ENCODE results near the gene NAV1.
"Not testable (repeated sequence)": the region's sequence is repeated elsewhere in the genome, so short reads cannot be mapped to it uniquely, and the experiment has no call there.

Gene NAV1

GRCh38 chr1:201503397-201504176 is 35.3 kb upstream of the NAV1 start:
- no peak for DNase-seq

GRCh38 chr1:201504179-201504631 is 34.7 kb upstream of the NAV1 start:
- DNase-seq = no peak

- no peak for DNase-seq
Measured at GRCh38 chr1:201504799-201505502, 34.0 kb upstream of the NAV1 start.

- no peak for DNase-seq
Measured at GRCh38 chr1:201505503-201505890, 33.4 kb upstream of the NAV1 start.

GRCh38 chr1:201506092-201506491 is 32.8 kb upstream of the NAV1 start:
- DNase-seq = no peak

- peak; percentile 26 for DNase-seq
Measured at GRCh38 chr1:201506557-201507359, 32.2 kb upstream of the NAV1 start, which contains the start of gene CSRP1. TSS of gene CSRP1 (minus strand) at chr1:201507123. CDS start at chr1:201496303, 10,820 bp downstream.

GRCh38 chr1:201507360-201507675 is 31.6 kb upstream of the NAV1 start:
- no peak for DNase-seq

- no peak for DNase-seq
Measured at GRCh38 chr1:201508809-201509208, 30.1 kb upstream of the NAV1 start.

GRCh38 chr1:201509601-201510374 is 29.1 kb upstream of the NAV1 start:
- DNase-seq = no peak

- DNase-seq = no peak
Measured at GRCh38 chr1:201510734-201511133, 28.2 kb upstream of the NAV1 start.

- DNase-seq = no peak
Measured at GRCh38 chr1:201511396-201511940, 27.5 kb upstream of the NAV1 start.

- DNase-seq = no peak
Measured at GRCh38 chr1:201511941-201512539, 26.9 kb upstream of the NAV1 start.

- no peak for DNase-seq
Measured at GRCh38 chr1:201513498-201514243, 25.3 kb upstream of the NAV1 start.

GRCh38 chr1:201514466-201514865 is 24.5 kb upstream of the NAV1 start:
- DNase-seq = no peak

GRCh38 chr1:201515062-201515750 is 23.7 kb upstream of the NAV1 start:
- no peak for DNase-seq

- DNase-seq = no peak
Measured at GRCh38 chr1:201515895-201516294, 23.0 kb upstream of the NAV1 start.

GRCh38 chr1:201516511-201517127 is 22.3 kb upstream of the NAV1 start:
- DNase-seq = no peak

GRCh38 chr1:201517631-201518030 is 21.3 kb upstream of the NAV1 start:
- no peak for DNase-seq

GRCh38 chr1:201518071-201518470 is 20.9 kb upstream of the NAV1 start:
- no peak for DNase-seq

- not testable (repeated sequence) for DNase-seq
Measured at GRCh38 chr1:201520046-201520575, 18.8 kb upstream of the NAV1 start.
